Astrocyte (in vitro differentiated cells and primary cell): ENCODE measurements around the gene SEPTIN1. TPM values are rescaled to one million over a fixed set of nuclear protein-coding genes. Genes with fewer than 3 reads are reported as not detected.
A peak's percentile ranks its signal among the peaks of the same experiment; 100 is the strongest.

Experiments
- DNase-seq: peaks from one replicate; pipeline ENCODE4 v3.0.0-alpha.2; 2010; ENCODE audit warnings: low read depth
- FAIRE-seq: peaks from 2 replicates; lab custom pipeline; 2011; peaks lifted over from hg19 to GRCh38; lab: Jason Lieb, UNC
- H2AFZ ChIP-seq: 2 replicates; pipeline ENCODE4 v1.6.0; 2012; ENCODE audit warnings: low read depth, low read length, inconsistent platforms
- H3K27ac ChIP-seq: 2 replicates; pipeline ENCODE4 v1.5.1; 2011; ENCODE audit warnings: low read depth, low read length, inconsistent platforms
- H3K27me3 ChIP-seq: 2 replicates; pipeline ENCODE4 v1.6.0; 2011; ENCODE audit warnings: low read length, inconsistent platforms; ENCODE audit not compliant: insufficient read depth
- H3K36me3 ChIP-seq: 2 replicates; pipeline ENCODE4 v1.5.1; 2011; ENCODE audit warnings: low read length, inconsistent platforms; ENCODE audit not compliant: insufficient read depth
- H3K4me1 ChIP-seq: 2 replicates; pipeline ENCODE4 v1.5.1; 2011; ENCODE audit warnings: low read length, inconsistent platforms; ENCODE audit not compliant: insufficient read depth
- H3K4me2 ChIP-seq: 2 replicates; pipeline ENCODE4 v1.6.0; 2012; ENCODE audit warnings: low read length, inconsistent platforms
- H3K4me3 ChIP-seq: 2 replicates; pipeline ENCODE4 v1.5.1; 2011; ENCODE audit warnings: low read depth, mild to moderate bottlenecking, low read length, inconsistent platforms; ENCODE audit not compliant: insufficient read depth
- H3K79me2 ChIP-seq: 2 replicates; pipeline ENCODE4 v1.6.0; 2012; ENCODE audit warnings: mild to moderate bottlenecking, low read length, inconsistent platforms; ENCODE audit not compliant: insufficient read depth
- H3K9ac ChIP-seq: 2 replicates; pipeline ENCODE4 v1.6.0; 2012; ENCODE audit warnings: mild to moderate bottlenecking, low read length, inconsistent platforms
- H3K9me3 ChIP-seq: 2 replicates; pipeline ENCODE4 v1.5.1; 2012; ENCODE audit warnings: low read depth, mild to moderate bottlenecking, low read length, inconsistent platforms; ENCODE audit not compliant: insufficient read depth
- H4K20me1 ChIP-seq: 2 replicates; pipeline ENCODE4 v1.6.0; 2012; ENCODE audit warnings: low read length, inconsistent platforms; ENCODE audit not compliant: insufficient read depth
- H3K27ac Mint-ChIP-seq: one replicate; pipeline ENCODE4 v1.8.0; 2021; ENCODE audit warnings: mild to moderate bottlenecking, mixed read lengths; ENCODE audit not compliant: unreplicated experiment
- H3K27me3 Mint-ChIP-seq: one replicate; pipeline ENCODE4 v1.8.0; 2021; ENCODE audit warnings: low read depth, mixed read lengths; ENCODE audit not compliant: unreplicated experiment
- H3K36me3 Mint-ChIP-seq: one replicate; pipeline ENCODE4 v1.8.0; 2021; ENCODE audit warnings: low read depth, mixed read lengths; ENCODE audit not compliant: unreplicated experiment
- H3K4me1 Mint-ChIP-seq: one replicate; pipeline ENCODE4 v1.8.0; 2021; ENCODE audit warnings: low read depth, mixed read lengths; ENCODE audit not compliant: unreplicated experiment
- H3K4me3 Mint-ChIP-seq: one replicate; pipeline ENCODE4 v1.8.0; 2021; ENCODE audit warnings: mild to moderate bottlenecking, moderate library complexity, mixed read lengths; ENCODE audit not compliant: unreplicated experiment
- H3K9me3 Mint-ChIP-seq: one replicate; pipeline ENCODE4 v1.8.0; 2021; ENCODE audit warnings: mild to moderate bottlenecking, mixed read lengths; ENCODE audit not compliant: unreplicated experiment
- EZH2 ChIP-seq: IDR thresholded peaks from 2 replicates; pipeline ENCODE4 v1.6.1; 2012; ENCODE audit warnings: mild to moderate bottlenecking, low read length, inconsistent platforms; ENCODE audit not compliant: insufficient read depth
- total RNA-seq: library from RNA; stranded (reverse); gene quantifications from 2 replicates; pipeline ENCODE4 v1.2.1, GENCODE V29; 2021
- TF ChIP-seq, protein P1 (sequence below): IDR thresholded peaks from 2 replicates; pipeline ENCODE4 v1.5.1; 2011; ENCODE audit warnings: low read depth, mild to moderate bottlenecking, inconsistent platforms, low read length, moderate library complexity; ENCODE audit not compliant: insufficient read depth

SEPTIN1 gene
- total RNA-seq, 1 donor from 2014 or later: 0.48 TPM

DNA sequence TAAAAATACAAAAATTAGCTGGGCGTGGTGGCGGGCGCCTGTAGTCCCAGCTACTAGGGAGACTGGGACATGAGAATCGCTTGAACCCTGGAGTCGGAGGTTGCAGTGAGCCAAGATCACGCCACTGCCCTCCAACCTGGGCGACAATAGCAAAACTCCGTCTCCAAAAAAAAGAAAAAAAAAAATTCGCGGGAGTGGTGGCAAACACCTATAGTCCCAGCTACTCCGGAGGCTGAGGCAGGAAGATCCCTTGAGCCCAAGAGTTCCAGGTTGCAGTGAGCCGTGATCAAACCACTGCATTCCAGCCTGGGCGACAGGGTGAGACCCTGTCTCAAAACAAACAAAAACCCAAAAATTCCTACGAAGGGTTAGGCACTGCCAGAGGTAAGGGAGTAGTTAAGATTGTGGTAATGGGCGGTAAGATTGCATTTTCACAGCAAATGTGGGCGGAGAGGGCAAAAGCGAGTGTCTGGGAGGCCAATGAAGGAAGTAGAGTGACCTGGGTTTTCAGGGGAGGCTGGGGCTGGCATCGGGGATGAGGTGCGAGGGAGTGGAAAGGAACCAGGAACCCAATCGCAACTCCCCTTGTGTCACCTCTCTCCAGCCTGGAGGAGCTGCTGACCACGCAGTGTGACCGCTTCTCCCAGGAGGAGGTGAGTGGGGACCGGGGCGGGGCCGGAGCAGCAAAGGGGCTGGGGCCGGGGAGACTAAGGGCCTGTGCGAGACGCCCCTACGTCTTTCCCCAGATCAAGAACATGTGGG is 5.1 kb downstream of the SEPTIN1 start:
- peak overlapping the region; percentile 86 for H2AFZ ChIP-seq
- H3K4me2 ChIP-seq: peak overlapping the region; percentile 100
- peaks cover 15% of the 10 kb centered on the region for H3K4me1 ChIP-seq
- no peaks in the 10 kb centered on the region for H3K36me3 ChIP-seq
- H3K27me3 ChIP-seq: no peaks in the 10 kb centered on the region
- TF ChIP-seq EZH2: no peak
- TF ChIP-seq, protein P1, sequence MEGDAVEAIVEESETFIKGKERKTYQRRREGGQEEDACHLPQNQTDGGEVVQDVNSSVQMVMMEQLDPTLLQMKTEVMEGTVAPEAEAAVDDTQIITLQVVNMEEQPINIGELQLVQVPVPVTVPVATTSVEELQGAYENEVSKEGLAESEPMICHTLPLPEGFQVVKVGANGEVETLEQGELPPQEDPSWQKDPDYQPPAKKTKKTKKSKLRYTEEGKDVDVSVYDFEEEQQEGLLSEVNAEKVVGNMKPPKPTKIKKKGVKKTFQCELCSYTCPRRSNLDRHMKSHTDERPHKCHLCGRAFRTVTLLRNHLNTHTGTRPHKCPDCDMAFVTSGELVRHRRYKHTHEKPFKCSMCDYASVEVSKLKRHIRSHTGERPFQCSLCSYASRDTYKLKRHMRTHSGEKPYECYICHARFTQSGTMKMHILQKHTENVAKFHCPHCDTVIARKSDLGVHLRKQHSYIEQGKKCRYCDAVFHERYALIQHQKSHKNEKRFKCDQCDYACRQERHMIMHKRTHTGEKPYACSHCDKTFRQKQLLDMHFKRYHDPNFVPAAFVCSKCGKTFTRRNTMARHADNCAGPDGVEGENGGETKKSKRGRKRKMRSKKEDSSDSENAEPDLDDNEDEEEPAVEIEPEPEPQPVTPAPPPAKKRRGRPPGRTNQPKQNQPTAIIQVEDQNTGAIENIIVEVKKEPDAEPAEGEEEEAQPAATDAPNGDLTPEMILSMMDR: no peak
- H3K4me3 Mint-ChIP-seq: peak overlapping the region; percentile 93
- no peaks in the 10 kb centered on the region for H3K27me3 Mint-ChIP-seq
- H3K9me3 Mint-ChIP-seq: no peaks in the 10 kb centered on the region
- DNase-seq: peak; percentile 13
- peaks cover 6% of the 10 kb centered on the region for H3K4me1 Mint-ChIP-seq
- H4K20me1 ChIP-seq: peaks cover 8% of the 10 kb centered on the region
- H3K79me2 ChIP-seq: peaks cover 6% of the 10 kb centered on the region
- peak overlapping the region; percentile 87 for H3K9ac ChIP-seq
- FAIRE-seq: no peak
- peak overlapping the region; percentile 47 for H3K4me3 ChIP-seq
- H3K36me3 Mint-ChIP-seq: peaks cover 2% of the 10 kb centered on the region
- H3K27ac Mint-ChIP-seq: peak overlapping the region; percentile 94
- H3K27ac ChIP-seq: peak overlapping the region; percentile 92
- H3K9me3 ChIP-seq: no peaks in the 10 kb centered on the region

DNA sequence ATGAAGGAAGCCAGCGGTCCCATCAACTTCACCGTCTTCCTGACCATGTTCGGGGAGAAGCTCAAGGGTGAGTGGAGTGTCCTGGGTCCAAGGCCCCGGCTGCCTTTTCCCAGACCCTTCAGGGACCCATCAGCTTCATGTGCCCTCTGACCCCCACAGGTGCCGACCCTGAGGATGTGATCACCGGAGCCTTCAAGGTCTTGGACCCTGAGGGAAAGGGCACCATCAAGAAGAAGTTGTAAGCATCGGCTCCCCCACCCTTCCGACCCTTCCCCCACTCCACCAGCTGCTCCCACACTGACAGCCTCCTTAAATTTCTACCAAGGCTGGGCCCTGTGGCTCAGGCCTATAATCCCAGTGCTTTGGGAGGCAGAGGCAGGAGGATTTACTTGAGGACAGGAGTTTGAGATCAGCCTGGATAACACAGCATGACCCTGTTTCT is 5.9 kb downstream of the SEPTIN1 start:
- H3K27ac ChIP-seq: no peak overlapping the region
- Mint-ChIP-seq H3K4me3 (no peak overlapping the region), H3K27me3 (no peaks in the 10 kb centered on the region), H3K9me3 (no peaks in the 10 kb centered on the region), H3K36me3 (peaks cover 2% of the 10 kb centered on the region), H3K27ac (peak overlapping the region; percentile 41), H3K4me1 (peaks cover 9% of the 10 kb centered on the region)
- TF ChIP-seq, protein P1: no peak
- TF ChIP-seq EZH2: no peak
- no peak overlapping the region for H2AFZ ChIP-seq
- no peaks in the 10 kb centered on the region for H3K9me3 ChIP-seq
- H4K20me1 ChIP-seq: peaks cover 8% of the 10 kb centered on the region
- DNase-seq (no peak), FAIRE-seq (no peak)
- H3K79me2 ChIP-seq: peaks cover 6% of the 10 kb centered on the region
- no peak overlapping the region for H3K9ac ChIP-seq
- H3K4me3 ChIP-seq: no peak overlapping the region
- H3K4me2 ChIP-seq: no peak overlapping the region
- no peaks in the 10 kb centered on the region for H3K36me3 ChIP-seq
- H3K4me1 ChIP-seq: peaks cover 15% of the 10 kb centered on the region
- no peaks in the 10 kb centered on the region for H3K27me3 ChIP-seq

- Mint-ChIP-seq H3K9me3 (no peaks in the 10 kb centered on the region), H3K4me3 (no peak overlapping the region), H3K27me3 (no peaks in the 10 kb centered on the region), H3K36me3 (peaks cover 2% of the 10 kb centered on the region), H3K4me1 (peaks cover 13% of the 10 kb centered on the region), H3K27ac (no peak overlapping the region)
- Histone ChIP-seq H3K27me3 (no peaks in the 10 kb centered on the region), H3K36me3 (no peaks in the 10 kb centered on the region), H3K4me2 (no peak overlapping the region), H3K9ac (no peak overlapping the region), H3K79me2 (peaks cover 6% of the 10 kb centered on the region), H3K4me1 (peaks cover 20% of the 10 kb centered on the region), H2AFZ (no peak overlapping the region), H4K20me1 (peaks cover 6% of the 10 kb centered on the region), H3K27ac (no peak overlapping the region), H3K4me3 (no peak overlapping the region), H3K9me3 (no peaks in the 10 kb centered on the region)
- DNase-seq (no peak), FAIRE-seq (no peak)
- TF ChIP-seq EZH2: no peak
- TF ChIP-seq, protein P1: no peak
These were observed 6.5 kb downstream of the SEPTIN1 start for GRCh38 chr16:30375864-30376263.
